NCI-H446 treated with DMSO at 0.1 percent for 48 hours (cell line): ENCODE results near the gene INTS1.
A peak's percentile ranks its signal among the peaks of the same experiment; 100 is the strongest.
"Not testable (repeated sequence)": the region's sequence is repeated elsewhere in the genome, so short reads cannot be mapped to it uniquely, and the experiment has no call there.

ENCODE experiments used
- DNase-seq: peaks from one replicate; lab custom pipeline; 2025; lab: John Stamatoyannopoulos, UW

INTS1 gene

GRCh38 chr7:1460821-1461645 is 43.2 kb downstream of the INTS1 start:
- no peak for DNase-seq

GRCh38 chr7:1459920-1460820 is 44.0 kb downstream of the INTS1 start:
- no peak for DNase-seq

- peak; percentile 95 for DNase-seq
These were observed 44.7 kb downstream of the INTS1 start for GRCh38 chr7:1459512-1459892.

- DNase-seq: no peak
These were observed 45.3 kb downstream of the INTS1 start, which contains the start of gene MICALL2 for GRCh38 chr7:1458683-1459511. TSS of gene MICALL2 (minus strand) at chr7:1459470. CDS start at chr7:1459326, 144 bp downstream.

GRCh38 chr7:1457949-1458682 is 46.1 kb downstream of the INTS1 start:
- peak; percentile 32 for DNase-seq

GRCh38 chr7:1457059-1457948 is 46.9 kb downstream of the INTS1 start:
- DNase-seq: no peak

- no peak for DNase-seq
These were observed 48.2 kb downstream of the INTS1 start for GRCh38 chr7:1455955-1456354.

GRCh38 chr7:1455241-1455939 is 48.8 kb downstream of the INTS1 start:
- DNase-seq: no peak

GRCh38 chr7:1454542-1454941 is 49.6 kb downstream of the INTS1 start:
- no peak for DNase-seq

GRCh38 chr7:1452205-1452604 is 52.0 kb downstream of the INTS1 start:
- DNase-seq: no peak

- DNase-seq: no peak
These were observed 53.2 kb downstream of the INTS1 start for GRCh38 chr7:1450987-1451386.

- DNase-seq: no peak
These were observed 53.8 kb downstream of the INTS1 start for GRCh38 chr7:1450431-1450830.

GRCh38 chr7:1449951-1450350 is 54.2 kb downstream of the INTS1 start:
- DNase-seq: no peak

GRCh38 chr7:1449501-1449900 is 54.7 kb downstream of the INTS1 start:
- DNase-seq: no peak

- DNase-seq: no peak
These were observed 55.2 kb downstream of the INTS1 start for GRCh38 chr7:1448958-1449357.

- DNase-seq: no peak
These were observed 56.5 kb downstream of the INTS1 start for GRCh38 chr7:1447551-1448244.

GRCh38 chr7:1447112-1447511 is 57.1 kb downstream of the INTS1 start:
- no peak for DNase-seq

GRCh38 chr7:1446620-1447032 is 57.6 kb downstream of the INTS1 start:
- no peak for DNase-seq

- not testable (repeated sequence) for DNase-seq
These were observed 58.2 kb downstream of the INTS1 start for GRCh38 chr7:1446026-1446425.
